GM21723 (cell line): ENCODE measurements around the gene DGKA.
"Not testable (repeated sequence)": the region's sequence is repeated elsewhere in the genome, so short reads cannot be mapped to it uniquely, and the experiment has no call there.

Experiments
- ATAC-seq: cut with Tn5 transposase; IDR thresholded peaks from one replicate; pipeline ENCODE4 v1.9.1; 2021; ENCODE audit warnings: mild to moderate bottlenecking, moderate library complexity; ENCODE audit not compliant: unreplicated experiment

Gene DGKA

DNA sequence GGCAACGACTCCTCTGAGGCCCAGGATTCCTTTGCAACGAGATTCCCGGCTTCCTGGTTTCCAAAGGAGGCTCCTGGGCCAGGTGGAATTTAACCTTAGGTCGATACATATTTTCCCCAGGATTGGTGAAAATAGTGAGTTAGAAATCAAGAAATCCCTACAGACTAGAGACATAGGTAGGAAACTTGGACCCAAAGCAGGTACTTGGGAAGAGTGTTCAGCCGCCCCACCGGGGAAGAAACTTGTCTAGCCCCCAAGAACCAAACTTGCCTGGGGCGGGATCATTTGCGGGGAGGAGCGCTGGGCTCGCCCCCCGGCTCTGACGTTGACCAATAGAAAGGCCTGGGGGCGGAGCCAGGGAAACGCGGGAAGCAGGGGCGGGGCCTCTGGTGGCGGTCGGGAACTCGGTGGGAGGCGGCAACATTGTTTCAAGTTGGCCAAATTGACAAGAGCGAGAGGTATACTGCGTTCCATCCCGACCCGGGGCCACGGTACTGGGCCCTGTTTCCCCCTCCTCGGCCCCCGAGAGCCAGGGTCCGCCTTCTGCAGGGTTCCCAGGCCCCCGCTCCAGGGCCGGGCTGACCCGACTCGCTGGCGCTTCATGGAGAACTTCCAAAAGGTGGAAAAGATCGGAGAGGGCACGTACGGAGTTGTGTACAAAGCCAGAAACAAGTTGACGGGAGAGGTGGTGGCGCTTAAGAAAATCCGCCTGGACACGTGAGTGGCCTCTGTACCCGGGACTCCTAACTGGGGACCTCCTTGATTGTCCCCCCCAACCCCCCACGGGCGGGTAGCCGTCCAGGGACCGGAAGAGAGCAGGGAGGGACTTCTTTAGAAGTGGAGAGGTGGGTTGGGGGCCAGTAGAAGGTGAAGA, 35.7 kb downstream of the DGKA start, which contains the start of gene CDK2:
Gene CDK2, plus strand, starts transcription at position 423 of the 874 bp plus-strand sequence. Its CDS starts 179 bp downstream, at position 602.
- peak; percentile 96 for ATAC-seq

- ATAC-seq, result no peak
These were observed 38.4 kb downstream of the DGKA start for GRCh38 chr12:55969356-55969755.

- no peak for ATAC-seq
These were observed 39.8 kb downstream of the DGKA start for GRCh38 chr12:55970775-55971174.

DNA sequence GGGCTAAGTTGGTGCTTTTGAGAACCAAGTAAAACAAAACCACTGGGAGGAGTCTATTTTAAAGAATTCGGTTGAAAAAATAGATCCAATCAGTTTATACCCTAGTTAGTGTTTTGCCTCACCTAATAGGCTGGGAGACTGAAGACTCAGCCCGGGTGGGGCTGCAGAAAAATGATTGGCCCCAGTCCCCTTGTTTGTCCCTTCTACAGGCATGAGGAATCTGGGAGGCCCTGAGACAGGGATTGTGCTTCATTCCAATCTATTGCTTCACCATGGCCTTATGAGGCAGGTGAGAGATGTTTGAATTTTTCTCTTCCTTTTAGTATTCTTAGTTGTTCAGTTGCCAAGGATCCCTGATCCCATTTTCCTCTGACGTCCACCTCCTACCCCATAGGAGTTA, 41.1 kb downstream of the DGKA start:
- no peak for ATAC-seq

GRCh38 chr12:55972456-55972855, 41.5 kb downstream of the DGKA start:
- no peak for ATAC-seq

- ATAC-seq, result no peak
These were observed 42.1 kb downstream of the DGKA start for GRCh38 chr12:55972911-55973598.

DNA sequence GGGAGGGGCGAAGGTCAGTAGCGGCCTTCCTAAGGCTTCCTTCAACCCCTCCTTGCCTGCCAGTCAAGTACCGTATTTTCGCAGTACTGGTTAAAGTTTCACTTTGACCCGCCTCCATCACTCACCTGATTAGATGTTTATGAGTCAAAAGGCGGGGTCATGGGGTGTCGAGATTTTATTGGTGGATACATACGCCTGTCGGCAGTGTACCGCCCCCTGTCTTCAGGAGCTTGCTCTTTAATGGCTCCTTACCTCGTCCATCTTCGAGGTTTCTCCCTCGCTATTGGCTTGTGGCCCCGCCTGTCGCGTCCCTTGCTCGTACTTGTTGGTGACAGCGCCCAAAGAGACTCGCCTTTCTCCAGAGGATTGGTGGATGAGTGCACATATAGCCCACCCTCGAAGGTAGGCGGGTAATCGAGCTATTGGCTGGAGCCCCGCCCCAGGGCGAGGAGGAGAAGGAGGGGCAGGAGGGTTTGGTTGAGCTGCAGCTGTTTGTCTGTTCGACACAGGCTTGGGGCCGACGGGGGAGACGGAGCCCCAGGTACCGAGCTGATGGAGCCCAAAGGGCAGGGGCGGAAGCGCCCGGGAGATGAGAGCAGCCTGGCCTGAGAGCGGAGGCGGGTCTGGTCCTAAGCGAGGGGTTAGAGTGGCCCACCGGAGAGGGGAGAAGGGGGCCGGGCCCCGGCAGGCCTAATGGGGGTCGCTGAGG, 42.8 kb downstream of the DGKA start, which contains the start of gene RAB5B:
Gene RAB5B, plus strand, starts transcription at position 480 of the 709 bp plus-strand sequence. CDS start 12,883 bp downstream, outside the sequence.
- peak; percentile 92 for ATAC-seq

DNA sequence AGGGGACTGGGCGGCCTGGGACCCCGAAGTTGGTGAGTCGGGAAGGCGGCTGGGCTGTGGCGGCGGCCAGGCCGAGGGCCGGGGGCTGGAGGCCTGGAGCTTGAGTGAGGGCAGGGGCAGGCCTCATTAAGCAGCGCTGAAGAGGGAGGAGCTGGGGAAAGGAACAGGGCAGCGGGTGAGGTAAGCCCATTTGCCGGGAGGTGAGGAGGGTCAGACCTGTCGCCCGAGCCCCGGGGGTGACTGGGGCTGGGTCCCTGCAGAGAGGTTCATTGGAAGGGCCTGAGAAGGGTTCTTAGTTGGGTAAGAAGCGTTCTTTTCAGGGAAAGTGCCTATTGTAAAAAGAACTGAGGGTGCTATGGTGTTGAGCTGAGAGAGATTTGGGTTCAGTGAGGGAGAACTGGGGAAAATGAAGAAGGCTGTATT, 43.4 kb downstream of the DGKA start:
- ATAC-seq, result peak; percentile 23

GRCh38 chr12:55978393-55978792, 47.4 kb downstream of the DGKA start:
- no peak for ATAC-seq

DNA sequence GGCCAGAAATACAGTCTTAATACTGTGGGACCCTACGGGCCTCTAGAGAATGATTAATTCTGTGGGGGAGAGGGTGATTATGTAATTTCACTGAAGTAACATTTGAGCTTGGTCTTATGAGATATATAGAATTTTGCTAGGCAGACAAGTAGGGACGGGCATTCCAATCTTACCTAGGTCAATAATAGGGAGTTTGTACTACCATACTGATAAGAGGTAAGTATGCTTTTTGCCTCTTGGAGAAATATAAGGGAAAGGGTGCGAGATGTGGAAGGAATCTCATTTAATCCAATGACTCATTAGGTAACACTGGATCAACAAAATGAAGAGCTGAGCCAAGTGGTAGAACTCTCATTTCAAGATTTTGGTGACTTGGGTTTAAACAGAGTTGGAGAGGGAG, 48.1 kb downstream of the DGKA start:
- no peak for ATAC-seq

DNA sequence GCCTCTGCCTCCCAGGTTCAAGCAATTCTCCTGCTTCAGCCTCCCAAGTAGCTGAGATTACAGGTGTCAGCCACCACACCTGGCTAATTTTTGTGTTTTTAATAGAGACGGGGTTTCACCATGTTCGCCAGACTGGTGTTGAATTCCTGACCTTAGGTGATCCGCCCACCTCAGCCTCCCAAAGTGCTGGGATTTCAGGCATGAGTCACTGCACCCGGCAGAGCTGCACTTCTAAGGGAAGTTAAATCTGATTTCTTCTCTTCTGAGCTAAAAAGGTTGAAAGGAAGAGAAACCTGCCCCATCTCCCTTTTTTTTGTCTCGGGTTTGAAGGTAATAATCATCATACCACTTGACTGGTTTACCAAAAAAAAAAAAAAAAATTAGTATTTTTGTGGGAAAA, 50.9 kb downstream of the DGKA start:
- ATAC-seq, result not testable (repeated sequence)

- peak; percentile 77 for ATAC-seq
These were observed 51.5 kb downstream of the DGKA start for GRCh38 chr12:55982319-55982936.

DNA sequence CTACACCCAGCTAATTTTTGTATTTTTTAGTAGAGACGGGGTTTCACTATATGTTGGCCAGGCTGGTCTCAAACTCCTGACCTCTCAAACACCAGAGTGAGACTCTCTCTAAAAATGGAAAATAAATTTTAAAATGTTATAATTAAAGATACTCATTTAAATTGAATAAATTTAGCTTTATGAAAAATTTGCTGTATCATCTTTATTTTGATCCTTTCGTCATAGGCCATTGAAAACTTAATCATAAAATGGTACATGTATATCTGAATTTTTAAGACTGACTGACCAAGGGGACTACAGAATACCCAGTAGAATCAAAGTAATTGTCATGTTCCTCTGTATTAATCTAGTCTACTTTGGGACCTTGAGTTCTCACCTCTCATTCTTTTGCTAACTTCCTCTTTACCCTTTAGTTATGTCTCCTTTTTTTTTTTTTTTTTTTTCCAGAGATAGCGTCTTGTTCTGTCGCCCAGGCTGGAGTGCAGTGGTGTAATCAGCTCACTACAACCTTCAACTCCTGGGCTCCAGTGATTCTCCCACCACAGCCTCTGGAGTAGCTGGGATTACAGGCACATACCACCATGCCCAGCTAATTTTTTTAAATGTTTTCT, 52.4 kb downstream of the DGKA start:
- no peak for ATAC-seq

DNA sequence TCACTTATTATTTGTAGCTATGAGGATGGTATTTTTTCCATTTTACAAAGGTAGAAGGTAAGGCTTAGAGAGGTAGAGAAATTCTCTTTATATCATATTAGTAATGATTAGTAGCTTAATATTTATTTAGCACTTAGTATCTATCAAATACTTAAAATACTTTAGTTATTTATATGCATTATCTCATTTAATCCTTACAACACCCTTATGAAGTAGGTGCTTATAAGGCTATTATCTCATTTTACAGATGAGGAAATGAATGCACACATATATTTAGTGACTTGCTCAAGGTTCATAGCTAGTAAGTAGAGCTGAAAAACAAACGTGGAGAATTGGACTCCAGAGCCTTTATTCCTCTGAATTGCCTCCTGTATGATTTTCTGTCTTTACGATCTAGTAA, 53.9 kb downstream of the DGKA start:
- ATAC-seq, result no peak

GRCh38 chr12:55985341-55985740, 54.4 kb downstream of the DGKA start:
- no peak for ATAC-seq

DNA sequence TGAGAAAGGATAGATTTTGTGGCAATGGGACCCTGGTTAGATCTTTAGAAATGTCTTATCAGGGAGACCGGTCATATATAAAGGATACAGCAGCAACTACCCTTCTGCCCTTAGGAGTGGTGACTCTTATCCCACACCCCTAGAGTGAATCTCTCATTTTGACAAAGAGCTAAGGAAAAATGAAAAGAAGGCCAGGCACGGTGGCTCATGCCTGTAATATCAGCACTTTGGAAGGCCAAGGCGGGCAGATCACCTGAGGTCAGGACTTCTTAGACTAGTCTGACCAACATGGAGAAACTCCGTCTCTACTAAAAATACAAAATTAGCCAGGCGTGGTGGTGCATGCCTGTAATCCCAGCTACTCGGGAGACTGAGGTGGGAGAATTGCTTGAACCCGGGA, 55.0 kb downstream of the DGKA start:
- not testable (repeated sequence) for ATAC-seq

- ATAC-seq, result no peak
These were observed 60.1 kb downstream of the DGKA start for GRCh38 chr12:55991110-55991509.

GRCh38 chr12:55993230-55993853, 62.4 kb downstream of the DGKA start:
- no peak for ATAC-seq

DNA sequence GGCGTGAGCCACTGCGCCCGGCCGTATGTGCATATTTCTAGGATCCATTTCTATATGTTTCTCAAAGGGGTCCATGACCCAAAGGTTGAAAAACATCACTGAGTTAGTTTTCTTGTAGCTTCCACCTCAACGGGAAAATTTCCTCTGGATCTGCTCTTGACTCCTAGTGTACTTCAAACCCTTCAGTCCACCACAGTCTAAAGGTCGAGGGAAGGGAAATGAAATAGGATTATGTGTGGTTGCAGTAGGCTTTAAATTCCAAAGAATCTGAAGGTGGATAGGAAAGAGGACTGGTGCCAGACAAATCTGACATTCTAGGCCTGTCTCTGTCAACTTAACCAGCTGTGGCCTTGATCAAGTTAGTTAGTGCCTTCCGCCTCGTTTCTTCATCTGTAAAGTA, 64.4 kb downstream of the DGKA start:
- no peak for ATAC-seq

GRCh38 chr12:55996201-55996714, 65.3 kb downstream of the DGKA start:
- no peak for ATAC-seq
